Bronchial epithelial cell (primary cell): Measurements from ENCODE around the gene SEMA3E. TPM values are rescaled to one million over a fixed set of nuclear protein-coding genes. Genes with fewer than 3 reads are reported as not detected.

ENCODE experiments used
- DNase-seq: peaks from one replicate; pipeline ENCODE4 v3.0.0-alpha.2; 2010; ENCODE audit warnings: low read depth
- FAIRE-seq: peaks from 2 replicates; lab custom pipeline; 2011; peaks lifted over from hg19 to GRCh38; lab: Jason Lieb, UNC
- H3K27me3 ChIP-seq: 2 replicates; pipeline ENCODE4 v1.5.1; 2011; ENCODE audit warnings: low read length; ENCODE audit not compliant: control insufficient read depth, insufficient read depth
- H3K36me3 ChIP-seq: 2 replicates; pipeline ENCODE4 v1.5.1; 2011; ENCODE audit warnings: low read length; ENCODE audit not compliant: control insufficient read depth, insufficient read depth
- H3K4me3 ChIP-seq: 2 replicates; pipeline ENCODE4 v1.5.1; 2011; ENCODE audit warnings: mild to moderate bottlenecking, low read depth, low read length, control low read depth
- CTCF ChIP-seq: IDR thresholded peaks from 2 replicates; pipeline ENCODE4 v1.5.1; 2011; ENCODE audit warnings: mild to moderate bottlenecking, moderate library complexity, low read length, control low read depth, inconsistent platforms; ENCODE audit not compliant: insufficient read depth, severe bottlenecking
- total RNA-seq: library from RNA; depleted of rRNA; stranded (reverse); fragments of >200 nt; gene quantifications from 2 replicates; pipeline ENCODE4 v1.2.1, GENCODE V29; 2014

SEMA3E gene
- total RNA-seq, 1 donor from 2014 or later: under 0.01 TPM

- Histone ChIP-seq H3K27me3 (no peaks in the 10 kb centered on the region), H3K4me3 (no peak overlapping the region), H3K36me3 (no peaks in the 10 kb centered on the region)
- no peak for DNase-seq
- FAIRE-seq: no peak
- TF ChIP-seq CTCF: no peak
Observed at GRCh38 chr7:83494683-83495082, 154.3 kb downstream of the SEMA3E start.

- no peak for DNase-seq
- no peak for FAIRE-seq
- Histone ChIP-seq H3K4me3 (no peak overlapping the region), H3K36me3 (no peaks in the 10 kb centered on the region), H3K27me3 (no peaks in the 10 kb centered on the region)
- TF ChIP-seq CTCF: no peak
Observed at GRCh38 chr7:83492802-83493201, 156.1 kb downstream of the SEMA3E start.

GRCh38 chr7:83487801-83488200 is 161.1 kb downstream of the SEMA3E start:
- no peak for FAIRE-seq
- Histone ChIP-seq H3K4me3 (no peak overlapping the region), H3K27me3 (no peaks in the 10 kb centered on the region), H3K36me3 (no peaks in the 10 kb centered on the region)
- TF ChIP-seq CTCF: no peak
- no peak for DNase-seq

- H3K36me3 ChIP-seq: no peaks in the 10 kb centered on the region
- FAIRE-seq (no peak), DNase-seq (peak; percentile 71)
- H3K4me3 ChIP-seq: no peak overlapping the region
- H3K27me3 ChIP-seq: no peaks in the 10 kb centered on the region
- TF ChIP-seq CTCF: no peak
Observed at GRCh38 chr7:83486957-83487356, 162.0 kb downstream of the SEMA3E start.

GRCh38 chr7:83486536-83486935 is 162.4 kb downstream of the SEMA3E start:
- no peak for TF ChIP-seq CTCF
- FAIRE-seq (no peak), DNase-seq (peak; percentile 83)
- Histone ChIP-seq H3K36me3 (no peaks in the 10 kb centered on the region), H3K4me3 (no peak overlapping the region), H3K27me3 (no peaks in the 10 kb centered on the region)

- FAIRE-seq: no peak
- Histone ChIP-seq H3K36me3 (no peaks in the 10 kb centered on the region), H3K4me3 (no peak overlapping the region), H3K27me3 (no peaks in the 10 kb centered on the region)
- no peak for DNase-seq
- TF ChIP-seq CTCF: no peak
Observed at GRCh38 chr7:83484826-83485225, 164.1 kb downstream of the SEMA3E start.
